MM.1S (cell line): ENCODE results near the gene KATNAL2.

ENCODE experiments used
- CTCF ChIP-seq: fragments of 300-600 bp; sonication (generic); IDR thresholded peaks from 2 replicates; pipeline ENCODE4 v1.5.1; 2016; ENCODE audit warnings: antibody characterized with exemption, low read length, mixed read lengths
- EZH2 ChIP-seq: fragments of 300-600 bp; sonication (generic); optimal IDR thresholded peaks from 2 replicates; pipeline ENCODE3; 2017; ENCODE audit warnings: low read depth, mild to moderate bottlenecking, antibody characterized with exemption, low read length, mixed read lengths
- EZH2phosphoT487 ChIP-seq: fragments of 300-600 bp; sonication (generic); IDR thresholded peaks from 2 replicates; pipeline ENCODE4 v1.6.1; 2018; ENCODE audit warnings: antibody characterized with exemption, low read length

- TF ChIP-seq CTCF = no peak
- no peak for TF ChIP-seq EZH2
- no peak for TF ChIP-seq EZH2phosphoT487
Measured at GRCh38 chr18:47081578-47081977, 164.2 kb downstream of the KATNAL2 start.
